A549 (cell line): ENCODE results near the gene TMEM200C. TPM values are rescaled to one million over a fixed set of nuclear protein-coding genes. Genes with fewer than 3 reads are reported as not detected.

Experiments
- ATAC-seq, 2 experiments: fragments of 200-7000 bp in 1 of 2; fragments of >200 bp in 1 of 2; cut with Nextera tagmentation in 1 of 2; cut with Tn5 transposase in 1 of 2; 3 replicates each; pipeline versions ENCODE4 v1.8.0 to v1.9.1; 2018 to 2020; ENCODE audit warnings: mild to moderate bottlenecking in 1 of 2, moderate library complexity in 1 of 2
- CTCF ChIA-PET: fragments of 300-600 bp; sonication (Branson Sonifier 250); formaldehyde crosslinking; extraction: SDS; loops from one replicate; lab custom pipeline; 2021; ENCODE audit warnings: antibody characterized with exemption, inconsistent platforms; lab: Yijun Ruan, JAX
- POLR2A ChIA-PET: fragments of 350-600 bp; formaldehyde crosslinking; extraction: SDS; loops from one replicate; lab custom pipeline; 2021; ENCODE audit warnings: antibody characterized with exemption, inconsistent platforms; lab: Yijun Ruan, JAX
- DNase-seq, 2 experiments: peaks; one replicate each; pipeline versions ENCODE4 v3.0.0 to v3.0.0-alpha.2; 2011 to 2016; ENCODE audit warnings: low read depth in 1 of 2, low spot score in 1 of 2
- FAIRE-seq: peaks from 2 replicates; lab custom pipeline; 2011; peaks lifted over from hg19 to GRCh38; lab: Jason Lieb, UNC
- H3K27ac ChIP-seq, 2 experiments: fragments of >200 bp; sonication (Bioruptor Twin); formaldehyde crosslinking; 3 replicates each; pipeline ENCODE4 v1.5.1; 2016 to 2017
- H3K4me1 ChIP-seq: fragments of >200 bp; sonication (Bioruptor Twin); formaldehyde crosslinking; 3 replicates; pipeline ENCODE4 v1.6.1; 2016
- H3K4me2 ChIP-seq: fragments of >200 bp; sonication (Bioruptor Twin); formaldehyde crosslinking; 3 replicates; pipeline ENCODE4 v1.6.1; 2016
- H3K4me3 ChIP-seq: fragments of >200 bp; sonication (Bioruptor Twin); formaldehyde crosslinking; 3 replicates; pipeline ENCODE4 v1.5.1; 2016
- H3K9me3 ChIP-seq: fragments of >200 bp; sonication (Bioruptor Twin); formaldehyde crosslinking; 3 replicates; pipeline ENCODE4 v1.6.1; 2016
- CHD2 ChIP-seq: fragments of 150-350 bp; IDR thresholded peaks from 2 replicates; pipeline ENCODE4 v1.6.1; 2014; ENCODE audit warnings: low read length; ENCODE audit not compliant: partially characterized antibody
- CHD4 ChIP-seq: fragments of 200-600 bp; sonication (generic); IDR thresholded peaks from 2 replicates; pipeline ENCODE4 v1.6.1; 2016; ENCODE audit warnings: antibody characterized with exemption, mild to moderate bottlenecking, borderline replicate concordance
- CTCF ChIP-seq: fragments of >200 bp; sonication (Bioruptor Twin); formaldehyde crosslinking; IDR thresholded peaks from 3 replicates; pipeline ENCODE4 v1.5.1; 2016
- ELK1 ChIP-seq: fragments of 150-350 bp; IDR thresholded peaks from 2 replicates; pipeline ENCODE4 v1.6.1; 2014; ENCODE audit warnings: low read depth, mild to moderate bottlenecking, low read length
- EP300 ChIP-seq, 2 experiments: fragments of >200 bp; sonication (Bioruptor Twin); formaldehyde crosslinking; IDR thresholded peaks; 2 replicates in 1 of 2; 3 replicates in 1 of 2; pipeline ENCODE4 v1.6.1; 2016 to 2017
- FOSB ChIP-seq: fragments of 250-450 bp; sonication (Bioruptor Pico); IDR thresholded peaks from 2 replicates; pipeline ENCODE4 v1.5.0; 2020; ENCODE audit warnings: mild to moderate bottlenecking, moderate library complexity
- FOSL2 ChIP-seq, 2 experiments: fragments of 450-650 bp in 1 of 2; fragments of >200 bp in 1 of 2; sonication (Bioruptor Twin) in 1 of 2; formaldehyde crosslinking; IDR thresholded peaks; 2 replicates each; pipeline versions ENCODE4 v1.5.0 to v1.6.1; 2016 to 2020; ENCODE audit warnings: mild to moderate bottlenecking in 1 of 2, moderate library complexity in 1 of 2
- FOXS1 ChIP-seq: fragments of 250-450 bp; sonication (Bioruptor Pico); IDR thresholded peaks from 2 replicates; pipeline ENCODE4 v1.5.0; 2020; ENCODE audit warnings: mild to moderate bottlenecking, moderate library complexity
- GATA3 ChIP-seq: IDR thresholded peaks from 2 replicates; pipeline ENCODE4 v1.6.1; 2012; ENCODE audit warnings: borderline replicate concordance
- HEYL ChIP-seq: fragments of 250-450 bp; sonication (Bioruptor Pico); IDR thresholded peaks from 2 replicates; pipeline ENCODE4 v1.8.0; 2021; ENCODE audit warnings: mild to moderate bottlenecking, moderate library complexity
- MAFK ChIP-seq: fragments of 450-650 bp; IDR thresholded peaks from 2 replicates; pipeline ENCODE4 v1.6.1; 2014; ENCODE audit not compliant: partially characterized antibody
- MAX ChIP-seq: IDR thresholded peaks from 2 replicates; pipeline ENCODE4 v1.6.1; 2012
- MYC ChIP-seq: IDR thresholded peaks from 2 replicates; pipeline ENCODE4 v1.6.1; 2012; ENCODE audit warnings: mild to moderate bottlenecking, inconsistent platforms, low read length, improper control_type of control experiment, borderline replicate concordance
- PHF8 ChIP-seq: fragments of 200-600 bp; sonication (generic); IDR thresholded peaks from 2 replicates; pipeline ENCODE4 v1.6.1; 2016; ENCODE audit warnings: low read depth, mild to moderate bottlenecking, antibody characterized with exemption, moderate library complexity, borderline replicate concordance
- POLR2A ChIP-seq: IDR thresholded peaks from 2 replicates; pipeline ENCODE4 v1.6.1; 2012; ENCODE audit warnings: mild to moderate bottlenecking, low read length
- POLR2AphosphoS2 ChIP-seq: conservative IDR thresholded peaks from 2 replicates; pipeline ENCODE4 v1.6.1; 2012; ENCODE audit warnings: low read length, improper control_type of control experiment, inconsistent platforms
- REST ChIP-seq: fragments of 200-600 bp; sonication (generic); IDR thresholded peaks from 2 replicates; pipeline ENCODE4 v1.6.1; 2016; ENCODE audit warnings: antibody characterized with exemption, mild to moderate bottlenecking, moderate library complexity
- SMC3 ChIP-seq: fragments of >200 bp; sonication (Bioruptor Twin); formaldehyde crosslinking; IDR thresholded peaks from 3 replicates; pipeline ENCODE4 v1.6.1; 2018; ENCODE audit warnings: inconsistent platforms
- USF2 ChIP-seq: fragments of 450-650 bp; IDR thresholded peaks from 2 replicates; pipeline ENCODE4 v1.6.1; 2014; ENCODE audit warnings: antibody characterized with exemption
- ZFP36 ChIP-seq: fragments of 450-650 bp; IDR thresholded peaks from 2 replicates; pipeline ENCODE4 v1.6.1; 2014; ENCODE audit warnings: borderline replicate concordance; ENCODE audit not compliant: partially characterized antibody
- ZSCAN20 ChIP-seq: fragments of 250-450 bp; sonication (Bioruptor Pico); IDR thresholded peaks from 2 replicates; pipeline ENCODE4 v1.8.0; 2022; ENCODE audit warnings: mild to moderate bottlenecking, moderate library complexity
- WGBS: methylation state at CpG from one replicate; pipeline ENCODE4 v1.1.6; 2017; ENCODE audit errors: missing lambda C conversion rate; 5-methylcytosine and 5-hydroxymethylcytosine counted together
- polyA plus RNA-seq, 4 experiments: library from polyadenylated mRNA; depleted of rRNA in 3 of 4; stranded (reverse); fragments of >200 nt; fragmentation: RNase III in 1 of 4; extraction: RNeasy Plus Mini Kit Qiagen cat#74134 plus additional on column Dnase treatment in 1 of 4; gene quantifications; 2 replicates in 3 of 4; 3 replicates in 1 of 4; pipeline ENCODE4 v1.2.3, GENCODE V29; 2011 to 2017

TMEM200C gene
- polyA plus RNA-seq, 2 of the 4 experiments (the other 2 are of a cell fraction) = not detected

- ATAC-seq (peak; percentile 89 to 97), DNase-seq (peak; percentile 21 to 29), FAIRE-seq (no peak)
- no peak for TF ChIP-seq CHD2
- peak; percentile 41; the same call in 2 of the 3 replicates for TF ChIP-seq SMC3
- peak; percentile 46 for TF ChIP-seq CTCF
- no peak for TF ChIP-seq POLR2A
- no peak for TF ChIP-seq REST
- peak overlapping the region; percentile 34 for H3K4me3 ChIP-seq
- no peak overlapping the region for H3K27ac ChIP-seq
- 13% methylated on average over 3 of the region's 106 CpGs for WGBS
- H3K9me3 ChIP-seq = no peaks in the 10 kb centered on the region
- ChIA-PET POLR2A (no interaction called here), CTCF (interaction anchor here (0.5 to 2.5 kb wide), 12 partner anchors 9 to 818 kb away, joined by 3 to 11 read pairs (median 4); no protein-coding TSS in a partner anchor)
- peak overlapping the region; percentile 77 for H3K4me2 ChIP-seq
- H3K4me1 ChIP-seq = peaks cover 6% of the 10 kb centered on the region; the same call in 2 of the 3 replicates
These were observed 4.8 kb downstream of the TMEM200C start for GRCh38 chr18:5890331-5891183.

GRCh38 chr18:5885361-5885760 lies 10.0 kb downstream of the TMEM200C start:
- Histone ChIP-seq H3K27ac (no peak overlapping the region), H3K4me3 (no peak overlapping the region), H3K4me1 (no peaks in the 10 kb centered on the region), H3K9me3 (no peaks in the 10 kb centered on the region), H3K4me2 (no peak overlapping the region)
- ATAC-seq = no peak
- whole genome bisulfite sequencing = 4% methylated on average over 2 of the region's 2 CpGs
- CTCF ChIA-PET = no interaction called here
- no peak for DNase-seq
- TF ChIP-seq ZSCAN20 = no peak
- TF ChIP-seq MAFK = no peak
- no peak for TF ChIP-seq CHD4
- no peak for TF ChIP-seq POLR2AphosphoS2
- TF ChIP-seq HEYL (CRISPR knock-in tag) = no peak
- TF ChIP-seq FOSL2 (IDR thresholded peaks at IDR 0.05) = no peak
- no peak for TF ChIP-seq FOSL2 (CRISPR knock-in tag; IDR thresholded peaks at IDR 0.05)
- no peak for TF ChIP-seq FOXS1 (CRISPR knock-in tag)
- TF ChIP-seq FOSB (CRISPR knock-in tag) = no peak
- no peak for TF ChIP-seq USF2
- no peak for TF ChIP-seq MAX
- TF ChIP-seq MYC = no peak
- no peak for TF ChIP-seq EP300 (IDR thresholded peaks at IDR 0.05)
- no peak for TF ChIP-seq ZFP36
- no peak for TF ChIP-seq SMC3
- TF ChIP-seq GATA3 = no peak
- no peak for TF ChIP-seq PHF8
- TF ChIP-seq CTCF = no peak
- no peak for TF ChIP-seq ELK1
- FAIRE-seq = no peak
- POLR2A ChIA-PET = no interaction called here
